ENCODE measurements around the gene CXCL12. TPM values are rescaled to one million over a fixed set of nuclear protein-coding genes. Genes with fewer than 3 reads are reported as not detected.

The CXCL12 gene
- total and polyA plus RNA-seq, 4 donors: 23.7 to 91.4 (median 51.8) TPM

- 67 to 80% methylated on average over 4 of the region's 4 CpGs for WGBS, 2 donors
- no peak for DNase-seq
- peaks cover 0 to 10% (median 9%) of the 10 kb centered on the region in 3 donors for H3K27me3 ChIP-seq (ENCODE audit: control insufficient read depth in 3 of 3, insufficient read depth in 3 of 3, low read length in 2 of 3)
- no peak for TF ChIP-seq CTCF (IDR thresholded peaks at IDR 0.05; ENCODE audit: control extremely low read depth, extremely low read depth)
- peaks cover 0 to 5% (median 0%) of the 10 kb centered on the region in 4 donors for H3K9me3 ChIP-seq (ENCODE audit: control insufficient read depth in 4 of 4, insufficient read depth in 3 of 4, low read length in 3 of 4)
- no peak overlapping the region for H3K9ac ChIP-seq (ENCODE audit: insufficient read depth in 1 of 2, low read length in 2 of 2)
- ATAC-seq (ENCODE audit: insufficient read depth, low FRiP score): no peak
- H3K4me3 ChIP-seq: no peak overlapping the region
- peaks cover 0 to 19% (median 5%) of the 10 kb centered on the region in 5 donors for H3K4me1 ChIP-seq (ENCODE audit: control insufficient read depth in 5 of 5, insufficient read depth in 5 of 5, low read length in 5 of 5)
- peaks cover 0 to 38% (median 14%) of the 10 kb centered on the region in 4 donors for H3K36me3 ChIP-seq (ENCODE audit: control insufficient read depth in 4 of 4, insufficient read depth in 4 of 4, low read length in 4 of 4)
- no peak overlapping the region for H3K27ac ChIP-seq (ENCODE audit: low read depth in 1 of 2, low read length in 1 of 2)
Measured at GRCh38 chr10:44379907-44380306, 5.0 kb downstream of the CXCL12 start.

GRCh38 chr10:44378626-44379025, 6.3 kb downstream of the CXCL12 start:
- no peak for TF ChIP-seq CTCF (IDR thresholded peaks at IDR 0.05; ENCODE audit: control extremely low read depth, extremely low read depth)
- Histone ChIP-seq H3K4me1 (ENCODE audit: control insufficient read depth in 5 of 5, insufficient read depth in 5 of 5, low read length in 5 of 5) (peaks cover 0 to 16% (median 3%) of the 10 kb centered on the region in 5 donors), H3K27ac (ENCODE audit: low read depth in 1 of 2, low read length in 1 of 2) (no peak overlapping the region), H3K9ac (ENCODE audit: insufficient read depth in 1 of 2, low read length in 2 of 2) (no peak overlapping the region), H3K27me3 (ENCODE audit: control insufficient read depth in 3 of 3, insufficient read depth in 3 of 3, low read length in 2 of 3) (peaks cover 0 to 9% (median 0%) of the 10 kb centered on the region in 3 donors), H3K4me3 (no peak overlapping the region), H3K36me3 (ENCODE audit: control insufficient read depth in 4 of 4, insufficient read depth in 4 of 4, low read length in 4 of 4) (peaks cover 0 to 51% (median 18%) of the 10 kb centered on the region in 4 donors), H3K9me3 (ENCODE audit: control insufficient read depth in 4 of 4, insufficient read depth in 3 of 4, low read length in 3 of 4) (peaks cover 0 to 4% (median 0%) of the 10 kb centered on the region in 4 donors)
- ATAC-seq (ENCODE audit: insufficient read depth, low FRiP score): no peak
- DNase-seq: peak in 1 of 3 donors; percentile 9
- WGBS, 2 donors: 80 to 88% methylated on average over 14 of the region's 14 CpGs

GRCh38 chr10:44377651-44378310, 7.1 kb downstream of the CXCL12 start:
- Histone ChIP-seq H3K36me3 (ENCODE audit: control insufficient read depth in 4 of 4, insufficient read depth in 4 of 4, low read length in 4 of 4) (peaks cover 0 to 58% (median 19%) of the 10 kb centered on the region in 4 donors), H3K27ac (ENCODE audit: low read depth in 1 of 2, low read length in 1 of 2) (no peak overlapping the region), H3K9me3 (ENCODE audit: control insufficient read depth in 4 of 4, insufficient read depth in 3 of 4, low read length in 3 of 4) (peaks cover 0 to 3% (median 0%) of the 10 kb centered on the region in 4 donors), H3K27me3 (ENCODE audit: control insufficient read depth in 3 of 3, insufficient read depth in 3 of 3, low read length in 2 of 3) (peaks cover 0 to 6% (median 0%) of the 10 kb centered on the region in 3 donors), H3K9ac (ENCODE audit: insufficient read depth in 1 of 2, low read length in 2 of 2) (no peak overlapping the region), H3K4me3 (no peak overlapping the region), H3K4me1 (ENCODE audit: control insufficient read depth in 5 of 5, insufficient read depth in 5 of 5, low read length in 5 of 5) (peaks cover 0 to 10% (median 2%) of the 10 kb centered on the region in 5 donors)
- no peak for ATAC-seq (ENCODE audit: insufficient read depth, low FRiP score)
- 93 to 94% methylated on average over 16 of the region's 16 CpGs for WGBS, 2 donors
- no peak for DNase-seq
- no peak for TF ChIP-seq CTCF (IDR thresholded peaks at IDR 0.05; ENCODE audit: control extremely low read depth, extremely low read depth)

All from lung (tissue), 12 donors.